Astrocyte (in vitro differentiated cells and primary cell): ENCODE data around the gene PEX5L. TPM values are rescaled to one million over a fixed set of nuclear protein-coding genes. Genes with fewer than 3 reads are reported as not detected.

Experiments
- DNase-seq: peaks from one replicate; pipeline ENCODE4 v3.0.0-alpha.2; 2010; ENCODE audit warnings: low read depth
- FAIRE-seq: peaks from 2 replicates; lab custom pipeline; 2011; peaks lifted over from hg19 to GRCh38; lab: Jason Lieb, UNC
- H2AFZ ChIP-seq: 2 replicates; pipeline ENCODE4 v1.6.0; 2012; ENCODE audit warnings: low read depth, low read length, inconsistent platforms
- H3K27ac ChIP-seq: 2 replicates; pipeline ENCODE4 v1.5.1; 2011; ENCODE audit warnings: low read depth, low read length, inconsistent platforms
- H3K27me3 ChIP-seq: 2 replicates; pipeline ENCODE4 v1.6.0; 2011; ENCODE audit warnings: low read length, inconsistent platforms; ENCODE audit not compliant: insufficient read depth
- H3K36me3 ChIP-seq: 2 replicates; pipeline ENCODE4 v1.5.1; 2011; ENCODE audit warnings: low read length, inconsistent platforms; ENCODE audit not compliant: insufficient read depth
- H3K4me1 ChIP-seq: 2 replicates; pipeline ENCODE4 v1.5.1; 2011; ENCODE audit warnings: low read length, inconsistent platforms; ENCODE audit not compliant: insufficient read depth
- H3K4me2 ChIP-seq: 2 replicates; pipeline ENCODE4 v1.6.0; 2012; ENCODE audit warnings: low read length, inconsistent platforms
- H3K4me3 ChIP-seq: 2 replicates; pipeline ENCODE4 v1.5.1; 2011; ENCODE audit warnings: low read depth, mild to moderate bottlenecking, low read length, inconsistent platforms; ENCODE audit not compliant: insufficient read depth
- H3K79me2 ChIP-seq: 2 replicates; pipeline ENCODE4 v1.6.0; 2012; ENCODE audit warnings: mild to moderate bottlenecking, low read length, inconsistent platforms; ENCODE audit not compliant: insufficient read depth
- H3K9ac ChIP-seq: 2 replicates; pipeline ENCODE4 v1.6.0; 2012; ENCODE audit warnings: mild to moderate bottlenecking, low read length, inconsistent platforms
- H3K9me3 ChIP-seq: 2 replicates; pipeline ENCODE4 v1.5.1; 2012; ENCODE audit warnings: low read depth, mild to moderate bottlenecking, low read length, inconsistent platforms; ENCODE audit not compliant: insufficient read depth
- H4K20me1 ChIP-seq: 2 replicates; pipeline ENCODE4 v1.6.0; 2012; ENCODE audit warnings: low read length, inconsistent platforms; ENCODE audit not compliant: insufficient read depth
- H3K27ac Mint-ChIP-seq: one replicate; pipeline ENCODE4 v1.8.0; 2021; ENCODE audit warnings: mild to moderate bottlenecking, mixed read lengths; ENCODE audit not compliant: unreplicated experiment
- H3K27me3 Mint-ChIP-seq: one replicate; pipeline ENCODE4 v1.8.0; 2021; ENCODE audit warnings: low read depth, mixed read lengths; ENCODE audit not compliant: unreplicated experiment
- H3K36me3 Mint-ChIP-seq: one replicate; pipeline ENCODE4 v1.8.0; 2021; ENCODE audit warnings: low read depth, mixed read lengths; ENCODE audit not compliant: unreplicated experiment
- H3K4me1 Mint-ChIP-seq: one replicate; pipeline ENCODE4 v1.8.0; 2021; ENCODE audit warnings: low read depth, mixed read lengths; ENCODE audit not compliant: unreplicated experiment
- H3K4me3 Mint-ChIP-seq: one replicate; pipeline ENCODE4 v1.8.0; 2021; ENCODE audit warnings: mild to moderate bottlenecking, moderate library complexity, mixed read lengths; ENCODE audit not compliant: unreplicated experiment
- H3K9me3 Mint-ChIP-seq: one replicate; pipeline ENCODE4 v1.8.0; 2021; ENCODE audit warnings: mild to moderate bottlenecking, mixed read lengths; ENCODE audit not compliant: unreplicated experiment
- CTCF ChIP-seq: IDR thresholded peaks from 2 replicates; pipeline ENCODE4 v1.5.1; 2011; ENCODE audit warnings: low read depth, mild to moderate bottlenecking, inconsistent platforms, low read length, moderate library complexity; ENCODE audit not compliant: insufficient read depth
- EZH2 ChIP-seq: IDR thresholded peaks from 2 replicates; pipeline ENCODE4 v1.6.1; 2012; ENCODE audit warnings: mild to moderate bottlenecking, low read length, inconsistent platforms; ENCODE audit not compliant: insufficient read depth
- total RNA-seq: library from RNA; stranded (reverse); gene quantifications from 2 replicates; pipeline ENCODE4 v1.2.1, GENCODE V29; 2021

PEX5L gene
- total RNA-seq, 1 donor from 2014 or later = 0.43 TPM

- no peaks in the 10 kb centered on the region for H4K20me1 ChIP-seq
- FAIRE-seq (no peak), DNase-seq (no peak)
- H3K4me3 Mint-ChIP-seq = no peak overlapping the region
- H3K4me3 ChIP-seq = no peak overlapping the region
- no peak overlapping the region for H3K27ac Mint-ChIP-seq
- no peak for TF ChIP-seq CTCF
- TF ChIP-seq EZH2 = no peak
- H3K27me3 ChIP-seq = no peaks in the 10 kb centered on the region
- peaks cover 8% of the 10 kb centered on the region for H3K36me3 ChIP-seq
- H3K27ac ChIP-seq = no peak overlapping the region
- no peaks in the 10 kb centered on the region for H3K9me3 Mint-ChIP-seq
- no peak overlapping the region for H3K4me2 ChIP-seq
- H3K4me1 ChIP-seq = no peaks in the 10 kb centered on the region
- no peak overlapping the region for H3K9ac ChIP-seq
- peaks cover 4% of the 10 kb centered on the region for H3K36me3 Mint-ChIP-seq
- no peaks in the 10 kb centered on the region for H3K9me3 ChIP-seq
- no peak overlapping the region for H2AFZ ChIP-seq
- peaks cover 2% of the 10 kb centered on the region for H3K4me1 Mint-ChIP-seq
- no peaks in the 10 kb centered on the region for H3K27me3 Mint-ChIP-seq
- H3K79me2 ChIP-seq = no peaks in the 10 kb centered on the region
Observed at GRCh38 chr3:179745079-179745478, 291.7 kb downstream of the PEX5L start.
